Trophoblast cell (in vitro differentiated cells and primary cell): ENCODE data around the gene NEDD9.

Experiments
- DNase-seq, 2 donors: peaks; one replicate each; pipeline ENCODE4 v3.0.0-alpha.2; 2016
- H2AFZ ChIP-seq: 2 replicates; pipeline ENCODE4 v1.6.1; 2013; ENCODE audit warnings: low read length, moderate library complexity, mild to moderate bottlenecking; ENCODE audit not compliant: insufficient read depth, poor library complexity
- H2AK5ac ChIP-seq: 2 replicates; pipeline ENCODE4 v1.6.1; 2013; ENCODE audit warnings: mild to moderate bottlenecking, low read length
- H2BK120ac ChIP-seq: 2 replicates; pipeline ENCODE4 v1.6.1; 2013; ENCODE audit warnings: low read length, mild to moderate bottlenecking, moderate library complexity; ENCODE audit not compliant: insufficient read depth, poor library complexity
- H2BK12ac ChIP-seq: 2 replicates; pipeline ENCODE4 v1.6.1; 2013; ENCODE audit warnings: mild to moderate bottlenecking, low read length, moderate library complexity
- H2BK5ac ChIP-seq: 2 replicates; pipeline ENCODE4 v1.6.1; 2013; ENCODE audit warnings: low read length, low read depth, moderate library complexity, mild to moderate bottlenecking; ENCODE audit not compliant: poor library complexity
- H3K14ac ChIP-seq: 2 replicates; pipeline ENCODE4 v1.6.1; 2013; ENCODE audit warnings: mild to moderate bottlenecking, low read length
- H3K18ac ChIP-seq: 2 replicates; pipeline ENCODE4 v1.6.1; 2013; ENCODE audit warnings: mild to moderate bottlenecking, low read length
- H3K23ac ChIP-seq: 2 replicates; pipeline ENCODE4 v1.6.1; 2013; ENCODE audit warnings: low read length
- H3K27ac ChIP-seq: 2 replicates; pipeline ENCODE4 v1.5.1; 2013; ENCODE audit warnings: low read depth, mild to moderate bottlenecking, inconsistent platforms, low read length, moderate library complexity
- H3K27me3 ChIP-seq: 2 replicates; pipeline ENCODE4 v1.6.1; 2013; ENCODE audit warnings: inconsistent platforms, mild to moderate bottlenecking, low read length, moderate library complexity; ENCODE audit not compliant: insufficient read depth
- H3K36me3 ChIP-seq, 2 experiments: 1 replicate in 1 of 2; 2 replicates in 1 of 2; pipeline ENCODE4 v1.6.1; 2013; ENCODE audit warnings: low read length in 2 of 2, mild to moderate bottlenecking in 2 of 2, moderate library complexity in 1 of 2; ENCODE audit not compliant: insufficient read depth in 2 of 2, control insufficient read depth in 1 of 2
- H3K4ac ChIP-seq: 2 replicates; pipeline ENCODE4 v1.6.1; 2013; ENCODE audit warnings: low read depth, mild to moderate bottlenecking, low read length, moderate library complexity
- H3K4me1 ChIP-seq, 2 experiments: 1 replicate in 1 of 2; 2 replicates in 1 of 2; pipeline ENCODE4 v1.6.1; 2013; ENCODE audit warnings: low read length in 2 of 2, mild to moderate bottlenecking in 2 of 2, moderate library complexity in 1 of 2; ENCODE audit not compliant: insufficient read depth in 2 of 2, control insufficient read depth in 1 of 2
- H3K4me2 ChIP-seq: 2 replicates; pipeline ENCODE4 v1.6.1; 2013; ENCODE audit warnings: inconsistent platforms, mild to moderate bottlenecking, low read length, moderate library complexity
- H3K4me3 ChIP-seq: 2 replicates; pipeline ENCODE4 v1.5.1; 2013; ENCODE audit warnings: mild to moderate bottlenecking, low read depth, low read length, inconsistent platforms
- H3K79me1 ChIP-seq: one replicate; pipeline ENCODE4 v1.6.1; 2013; ENCODE audit warnings: low read length
- H3K79me2 ChIP-seq: 2 replicates; pipeline ENCODE4 v1.6.1; 2013; ENCODE audit warnings: low read length, mild to moderate bottlenecking; ENCODE audit not compliant: control insufficient read depth, insufficient read depth, poor library complexity
- H3K9ac ChIP-seq: 2 replicates; pipeline ENCODE4 v1.6.1; 2013; ENCODE audit warnings: mild to moderate bottlenecking, low read length
- H3K9me3 ChIP-seq: 2 replicates; pipeline ENCODE4 v1.6.1; 2013; ENCODE audit warnings: low read depth, mild to moderate bottlenecking, control low read depth, inconsistent platforms, low read length; ENCODE audit not compliant: insufficient read depth
- H4K12ac ChIP-seq: 2 replicates; pipeline ENCODE4 v1.6.1; 2013; ENCODE audit warnings: low read depth, mild to moderate bottlenecking, low read length, moderate library complexity
- H4K8ac ChIP-seq: 2 replicates; pipeline ENCODE4 v1.6.1; 2013; ENCODE audit warnings: low read depth, mild to moderate bottlenecking, low read length, moderate library complexity
- H4K91ac ChIP-seq: one replicate; pipeline ENCODE4 v1.6.1; 2013; ENCODE audit warnings: low read depth, mild to moderate bottlenecking, low read length, moderate library complexity
- WGBS: extraction: QIAGEN DNeasy Blood & Tissue Kit; methylation state at CpG from one replicate; pipeline ENCODE4 v1.1.7; 2013; ENCODE audit warnings: missing lambda C conversion rate; ENCODE audit not compliant: insufficient read length, insufficient coverage; ENCODE audit errors: extremely low coverage; 5-methylcytosine and 5-hydroxymethylcytosine counted together

The NEDD9 gene

DNA sequence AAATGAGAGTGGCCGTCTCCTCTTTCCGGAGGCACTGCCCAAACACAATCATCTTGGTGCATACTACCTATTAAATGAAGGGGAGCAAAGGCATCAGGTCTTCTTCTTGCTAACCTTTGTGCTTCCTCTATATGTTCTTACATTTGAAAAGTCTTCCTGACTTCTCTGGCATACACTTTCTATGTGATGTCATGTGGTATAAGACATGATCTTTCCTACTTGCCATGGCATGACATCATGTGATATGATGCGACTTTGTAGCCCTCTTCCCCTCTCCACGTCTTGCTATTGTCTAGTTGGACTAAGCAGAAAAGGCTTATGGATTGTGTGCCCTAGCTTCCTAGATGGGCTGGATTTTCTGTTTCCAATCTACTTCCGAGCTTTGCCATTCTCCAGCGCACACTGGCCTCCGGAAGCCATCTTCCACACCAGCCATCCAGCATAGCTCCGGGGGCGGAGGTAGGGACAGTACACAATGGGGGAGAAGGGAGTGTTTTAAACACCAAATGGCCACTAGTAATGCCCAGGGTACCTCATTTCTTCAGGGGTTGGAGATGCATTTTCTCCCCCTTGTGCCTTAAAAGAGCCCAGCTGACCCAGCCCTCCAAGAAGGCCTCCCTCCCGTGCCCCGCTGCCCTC is 8.8 kb upstream of the NEDD9 start:
- Histone ChIP-seq H3K79me1 (peaks cover 17% of the 10 kb centered on the region), H2AK5ac (no peak overlapping the region), H3K79me2 (no peaks in the 10 kb centered on the region), H3K14ac (no peak overlapping the region), H3K27me3 (no peaks in the 10 kb centered on the region), H2BK5ac (no peak overlapping the region), H3K18ac (no peak overlapping the region), H4K91ac (peak overlapping the region; percentile 21), H3K9ac (no peak overlapping the region), H2BK12ac (peak overlapping the region; percentile 31), H3K9me3 (no peaks in the 10 kb centered on the region), H4K12ac (no peak overlapping the region), H3K27ac (no peak overlapping the region), H3K4ac (no peak overlapping the region), H3K4me1 (peaks cover 18 to 21% of the 10 kb centered on the region in 2 experiments), H4K8ac (no peak overlapping the region), H2AFZ (no peak overlapping the region), H2BK120ac (peak overlapping the region; percentile 34), H3K4me2 (no peak overlapping the region), H3K36me3 (no peaks in the 10 kb centered on the region), H3K23ac (no peak overlapping the region), H3K4me3 (no peak overlapping the region)
- no peak for DNase-seq
- WGBS, result no CpG with 5 or more reads among the region's 11 CpGs

DNA sequence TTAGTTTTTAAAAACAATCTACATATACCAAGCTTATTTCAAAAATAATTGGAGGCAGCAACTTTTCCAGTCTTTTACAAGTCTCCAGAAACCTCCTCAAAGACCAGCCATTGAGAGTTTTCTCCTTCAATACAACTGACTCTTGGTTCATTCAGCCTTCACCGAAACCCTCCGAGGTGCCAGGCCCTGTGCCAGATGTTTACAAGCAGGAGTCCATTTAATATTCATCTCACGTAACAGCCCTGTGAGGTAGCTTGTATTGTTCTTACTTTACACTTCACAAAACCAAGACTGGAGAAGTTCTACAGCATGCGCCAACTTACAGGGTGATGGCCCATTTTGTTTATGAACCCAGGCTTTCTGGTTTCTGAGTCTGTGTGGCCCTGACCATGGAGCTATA is 5.5 kb upstream of the NEDD9 start:
- H2BK120ac ChIP-seq, result no peak overlapping the region
- H3K23ac ChIP-seq, result no peak overlapping the region
- no peak overlapping the region for H2BK5ac ChIP-seq
- H3K4me2 ChIP-seq, result no peak overlapping the region
- H3K4me3 ChIP-seq, result no peak overlapping the region
- H3K79me1 ChIP-seq, result peaks cover 17% of the 10 kb centered on the region
- no peaks in the 10 kb centered on the region for H3K9me3 ChIP-seq
- no peak overlapping the region for H3K4ac ChIP-seq
- H3K14ac ChIP-seq, result no peak overlapping the region
- no peak overlapping the region for H2BK12ac ChIP-seq
- H3K27me3 ChIP-seq, result no peaks in the 10 kb centered on the region
- peaks cover 29 to 30% of the 10 kb centered on the region in 2 experiments for H3K4me1 ChIP-seq
- no peaks in the 10 kb centered on the region for H3K36me3 ChIP-seq
- no peak overlapping the region for H2AK5ac ChIP-seq
- WGBS, result no CpG with 5 or more reads among the region's 4 CpGs
- no peak overlapping the region for H4K91ac ChIP-seq
- no peak overlapping the region for H4K12ac ChIP-seq
- H3K79me2 ChIP-seq, result no peaks in the 10 kb centered on the region
- DNase-seq, result no peak
- no peak overlapping the region for H2AFZ ChIP-seq
- no peak overlapping the region for H3K9ac ChIP-seq
- no peak overlapping the region for H4K8ac ChIP-seq
- no peak overlapping the region for H3K18ac ChIP-seq
- H3K27ac ChIP-seq, result no peak overlapping the region

DNA sequence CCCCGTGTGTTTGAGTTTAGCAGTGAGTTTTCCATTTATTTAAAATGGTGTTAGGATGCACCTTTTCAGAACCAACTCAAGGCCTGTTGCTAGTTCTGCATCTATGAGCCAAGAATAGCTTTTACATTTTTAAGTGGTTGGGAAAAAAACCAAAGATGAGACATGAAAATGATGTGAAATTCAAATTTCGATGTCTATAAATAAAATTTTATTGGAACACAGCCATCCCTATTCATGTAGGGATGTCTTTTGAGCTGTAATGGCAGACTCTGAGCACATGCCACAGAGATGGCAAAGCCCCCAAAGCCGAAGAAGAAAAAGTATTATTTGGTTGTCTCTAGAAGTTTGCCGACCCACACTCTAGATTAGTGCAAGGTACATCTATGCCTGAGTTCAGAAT is 5.0 kb upstream of the NEDD9 start:
- no peak overlapping the region for H3K27ac ChIP-seq
- H3K4me2 ChIP-seq, result no peak overlapping the region
- H3K14ac ChIP-seq, result no peak overlapping the region
- H4K91ac ChIP-seq, result no peak overlapping the region
- no peak overlapping the region for H2BK120ac ChIP-seq
- no peaks in the 10 kb centered on the region for H3K36me3 ChIP-seq
- H4K12ac ChIP-seq, result no peak overlapping the region
- H3K4me3 ChIP-seq, result no peak overlapping the region
- no peak overlapping the region for H3K9ac ChIP-seq
- no peak overlapping the region for H3K4ac ChIP-seq
- no peak overlapping the region for H2AK5ac ChIP-seq
- no peak overlapping the region for H2BK12ac ChIP-seq
- no peak overlapping the region for H3K23ac ChIP-seq
- WGBS, result no CpG with 5 or more reads among the region's 4 CpGs
- H2AFZ ChIP-seq, result no peak overlapping the region
- no peak overlapping the region for H3K18ac ChIP-seq
- no peak for DNase-seq
- H4K8ac ChIP-seq, result no peak overlapping the region
- no peaks in the 10 kb centered on the region for H3K79me2 ChIP-seq
- H3K4me1 ChIP-seq, result peaks cover 27 to 28% of the 10 kb centered on the region in 2 experiments
- no peaks in the 10 kb centered on the region for H3K9me3 ChIP-seq
- no peaks in the 10 kb centered on the region for H3K27me3 ChIP-seq
- no peak overlapping the region for H2BK5ac ChIP-seq
- peaks cover 18% of the 10 kb centered on the region for H3K79me1 ChIP-seq

DNA sequence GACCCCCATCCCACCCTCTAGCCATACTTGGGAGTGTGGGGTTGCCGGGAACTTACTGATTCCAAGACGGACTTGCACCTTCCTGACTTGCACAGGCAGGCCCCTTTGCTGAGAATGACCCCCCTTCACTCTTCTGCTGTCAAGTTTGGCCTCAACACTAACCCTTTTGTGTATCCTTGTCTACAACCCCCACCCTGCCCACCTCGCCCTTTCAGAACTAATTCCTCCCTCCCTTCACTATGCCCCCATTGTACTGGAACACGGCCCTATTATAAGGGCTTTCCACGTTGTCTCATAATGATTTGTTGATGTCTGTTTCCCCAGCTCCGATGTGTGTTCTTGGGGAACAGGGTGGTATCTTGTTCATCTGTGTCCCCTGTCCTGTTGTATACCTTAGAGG is 4.4 kb upstream of the NEDD9 start:
- Histone ChIP-seq H3K27me3 (no peaks in the 10 kb centered on the region), H4K8ac (no peak overlapping the region), H3K79me1 (peaks cover 18% of the 10 kb centered on the region), H3K4me2 (no peak overlapping the region), H4K91ac (no peak overlapping the region), H2AFZ (peak overlapping the region; percentile 15), H3K4ac (no peak overlapping the region), H3K4me1 (peaks cover 23 to 24% of the 10 kb centered on the region in 2 experiments), H3K9ac (no peak overlapping the region), H4K12ac (no peak overlapping the region), H2AK5ac (peak overlapping the region; percentile 15), H3K79me2 (peaks cover 4% of the 10 kb centered on the region), H2BK120ac (no peak overlapping the region), H3K23ac (no peak overlapping the region), H3K4me3 (no peak overlapping the region), H3K14ac (no peak overlapping the region), H3K9me3 (no peaks in the 10 kb centered on the region), H3K18ac (peak overlapping the region; percentile 16), H2BK12ac (peak overlapping the region; percentile 32), H3K36me3 (no peaks in the 10 kb centered on the region), H3K27ac (no peak overlapping the region), H2BK5ac (no peak overlapping the region)
- no peak for DNase-seq
- WGBS, result no CpG with 5 or more reads among the region's 6 CpGs
